ENCODE results near the gene ACP1.

ACP1 gene

GRCh38 chr2:256094-256493 lies 8.7 kb upstream of the ACP1 start:
- FAIRE-seq = no peak

GRCh38 chr2:257429-257828 lies 7.3 kb upstream of the ACP1 start:
- FAIRE-seq = no peak

- FAIRE-seq = no peak
These were observed 6.9 kb upstream of the ACP1 start for GRCh38 chr2:257842-258241.

GRCh38 chr2:258933-259332 lies 5.8 kb upstream of the ACP1 start:
- no peak for FAIRE-seq

- no peak for FAIRE-seq
These were observed 4.9 kb upstream of the ACP1 start for GRCh38 chr2:259789-260331.

GRCh38 chr2:260507-261161 lies 4.1 kb upstream of the ACP1 start:
- FAIRE-seq = no peak

- no peak for FAIRE-seq
These were observed 2.6 kb upstream of the ACP1 start for GRCh38 chr2:262117-262516.

- no peak for FAIRE-seq
These were observed 1.6 kb upstream of the ACP1 start for GRCh38 chr2:263022-263738.

GRCh38 chr2:263774-264492 lies 814 bp upstream of the ACP1 start, which contains the start of gene SH3YL1:
SH3YL1 (minus strand) TSS chr2:264032; CDS start chr2:263984, 48 bp downstream.
- no peak for FAIRE-seq

GRCh38 chr2:268323-268722 lies 3.6 kb downstream of the ACP1 start:
- no peak for FAIRE-seq

GRCh38 chr2:269356-270030 lies 4.7 kb downstream of the ACP1 start:
- no peak for FAIRE-seq

- no peak for FAIRE-seq
These were observed 6.1 kb downstream of the ACP1 start for GRCh38 chr2:270861-271260.

- FAIRE-seq = no peak
These were observed 7.2 kb downstream of the ACP1 start for GRCh38 chr2:271917-272316.

GRCh38 chr2:273333-273732 lies 8.6 kb downstream of the ACP1 start:
- no peak for FAIRE-seq

GRCh38 chr2:274503-274902 lies 9.8 kb downstream of the ACP1 start:
- FAIRE-seq = no peak

- no peak for FAIRE-seq
These were observed 10.7 kb downstream of the ACP1 start for GRCh38 chr2:275466-275865.

GRCh38 chr2:278312-278926 lies 13.7 kb downstream of the ACP1 start:
- no peak for FAIRE-seq

GRCh38 chr2:278927-279320 lies 14.2 kb downstream of the ACP1 start:
- no peak for FAIRE-seq

- no peak for FAIRE-seq
These were observed 14.6 kb downstream of the ACP1 start for GRCh38 chr2:279366-279765.

GRCh38 chr2:279956-280649 lies 15.4 kb downstream of the ACP1 start:
- no peak for FAIRE-seq

- no peak for FAIRE-seq
These were observed 15.9 kb downstream of the ACP1 start for GRCh38 chr2:280650-281110.

- no peak for FAIRE-seq
These were observed 16.6 kb downstream of the ACP1 start for GRCh38 chr2:281381-281780.

All from colon (tissue), 2 donors.